WTC11 (cell line): Measurements from ENCODE around the gene NAA16. TPM values are rescaled to one million over a fixed set of nuclear protein-coding genes. Genes with fewer than 3 reads are reported as not detected.

ENCODE experiments used
- ATAC-seq: fragments of 200-7000 bp; cut with Tn5 transposase; 2 replicates; pipeline ENCODE4 v1.10.0; 2021; ENCODE audit warnings: mild to moderate bottlenecking, moderate library complexity
- CTCF ChIA-PET: fragments of 300-600 bp; sonication (Branson Sonifier 250); formaldehyde crosslinking; loops from one replicate; lab custom pipeline; 2021; ENCODE audit warnings: antibody characterized with exemption; lab: Charles Lee
- POLR2A ChIA-PET: fragments of 350-600 bp; sonication (Branson Sonifier 250); formaldehyde crosslinking; loops from one replicate; lab custom pipeline; 2021; ENCODE audit warnings: antibody characterized with exemption; lab: Charles Lee
- DNase-seq: peaks from one replicate; pipeline ENCODE4 v3.0.0; 2021; ENCODE audit warnings: low spot score
- H3K27ac Mint-ChIP-seq: 2 replicates; pipeline ENCODE4 v1.8.0; 2021; ENCODE audit warnings: mixed read lengths
- H3K27me3 Mint-ChIP-seq: 2 replicates; pipeline ENCODE4 v1.8.0; 2021; ENCODE audit warnings: low read depth, mild to moderate bottlenecking, moderate library complexity, mixed read lengths
- H3K36me3 Mint-ChIP-seq: 2 replicates; pipeline ENCODE4 v1.8.0; 2021; ENCODE audit warnings: mixed read lengths
- H3K4me1 Mint-ChIP-seq: 2 replicates; pipeline ENCODE4 v1.8.0; 2022; ENCODE audit warnings: mixed read lengths
- H3K4me3 Mint-ChIP-seq: 2 replicates; pipeline ENCODE4 v1.8.0; 2021; ENCODE audit warnings: mild to moderate bottlenecking, moderate library complexity, mixed read lengths
- H3K9me3 Mint-ChIP-seq: 2 replicates; pipeline ENCODE4 v1.8.0; 2021; ENCODE audit warnings: mixed read lengths
- ARID4B ChIP-seq: sonication (generic); formaldehyde crosslinking; IDR thresholded peaks from 2 replicates; pipeline ENCODE4 v1.8.0; 2023; ENCODE audit warnings: missing genetic modification reagents, mild to moderate bottlenecking, borderline replicate concordance
- ATF2 ChIP-seq: sonication (generic); formaldehyde crosslinking; IDR thresholded peaks from 2 replicates; pipeline ENCODE4 v1.8.1; 2022; ENCODE audit warnings: low read depth, missing genetic modification reagents, borderline replicate concordance
- ATF6 ChIP-seq: sonication (generic); formaldehyde crosslinking; IDR thresholded peaks from 2 replicates; pipeline ENCODE4 v1.8.1; 2023; ENCODE audit warnings: mild to moderate bottlenecking, missing genetic modification reagents
- E2F1 ChIP-seq: sonication (generic); formaldehyde crosslinking; IDR thresholded peaks from 2 replicates; pipeline ENCODE4 v1.8.0; 2022; ENCODE audit warnings: mild to moderate bottlenecking, missing genetic modification reagents
- E2F5 ChIP-seq: sonication (generic); formaldehyde crosslinking; IDR thresholded peaks from 2 replicates; pipeline ENCODE4 v1.8.1; 2022; ENCODE audit warnings: mild to moderate bottlenecking, moderate library complexity, missing genetic modification reagents
- ETV6 ChIP-seq: sonication (generic); formaldehyde crosslinking; IDR thresholded peaks from 2 replicates; pipeline ENCODE4 v1.8.1; 2022; ENCODE audit warnings: mild to moderate bottlenecking, missing genetic modification reagents
- HMGXB4 ChIP-seq: sonication (generic); formaldehyde crosslinking; IDR thresholded peaks from 2 replicates; pipeline ENCODE4 v1.8.1; 2023; ENCODE audit warnings: mild to moderate bottlenecking, moderate library complexity, missing genetic modification reagents
- IRF1 ChIP-seq: sonication (generic); formaldehyde crosslinking; IDR thresholded peaks from 2 replicates; pipeline ENCODE4 v1.8.0; 2023; ENCODE audit warnings: missing genetic modification reagents
- KAT7 ChIP-seq: sonication (generic); formaldehyde crosslinking; IDR thresholded peaks from 2 replicates; pipeline ENCODE4 v1.8.1; 2023; ENCODE audit warnings: missing genetic modification reagents, mild to moderate bottlenecking, borderline replicate concordance
- MAX ChIP-seq: sonication (generic); formaldehyde crosslinking; IDR thresholded peaks from 2 replicates; pipeline ENCODE4 v1.8.0; 2022; ENCODE audit warnings: mild to moderate bottlenecking, missing genetic modification reagents
- RELA ChIP-seq: sonication (generic); formaldehyde crosslinking; IDR thresholded peaks from 2 replicates; pipeline ENCODE4 v1.8.1; 2022; ENCODE audit warnings: missing genetic modification reagents, mild to moderate bottlenecking, borderline replicate concordance
- TEAD4 ChIP-seq: sonication (generic); formaldehyde crosslinking; IDR thresholded peaks from 2 replicates; pipeline ENCODE4 v1.8.0; 2022; ENCODE audit warnings: mild to moderate bottlenecking, missing genetic modification reagents
- ZNF219 ChIP-seq: sonication (generic); formaldehyde crosslinking; IDR thresholded peaks from 2 replicates; pipeline ENCODE4 v1.8.0; 2023; ENCODE audit warnings: missing genetic modification reagents, mild to moderate bottlenecking, borderline replicate concordance
- ZNF396 ChIP-seq: fragments of 250-450 bp; sonication (Bioruptor Pico); IDR thresholded peaks from 2 replicates; pipeline ENCODE4 v1.8.0; 2021; ENCODE audit warnings: mild to moderate bottlenecking, moderate library complexity, borderline replicate concordance
- ZNF532 ChIP-seq: fragments of 250-450 bp; sonication (Bioruptor Pico); IDR thresholded peaks from 2 replicates; pipeline ENCODE4 v1.9.0; 2021; ENCODE audit warnings: mild to moderate bottlenecking, borderline replicate concordance
- total RNA-seq: library from RNA; stranded (reverse); gene quantifications from 3 replicates; pipeline ENCODE4 v1.2.3, GENCODE V29; 2021

Gene NAA16
- total RNA-seq, 1 experiment from 2014 or later = 32.5 TPM

GRCh38 chr13:41284512-41285288 lies 26.4 kb upstream of the NAA16 start (continued):
- no peak for TF ChIP-seq E2F5 (CRISPR knock-in tag)

GRCh38 chr13:41286370-41286769 lies 24.7 kb upstream of the NAA16 start:
- Mint-ChIP-seq H3K27me3 (no peaks in the 10 kb centered on the region), H3K36me3 (no peaks in the 10 kb centered on the region), H3K9me3 (peaks cover 8% of the 10 kb centered on the region), H3K4me3 (no peak overlapping the region), H3K27ac (no peak overlapping the region), H3K4me1 (peaks cover 27% of the 10 kb centered on the region)
- POLR2A ChIA-PET = no interaction called here
- DNase-seq (no peak), ATAC-seq (no peak)
- CTCF ChIA-PET = no interaction called here
- TF ChIP-seq E2F1 (CRISPR knock-in tag) (no peak), ETV6 (no peak), HMGXB4 (CRISPR knock-in tag) (no peak), RELA (no peak), KAT7 (CRISPR knock-in tag) (no peak), MAX (CRISPR knock-in tag) (no peak), ZNF396 (CRISPR knock-in tag) (no peak), ZNF532 (CRISPR knock-in tag) (no peak), IRF1 (CRISPR knock-in tag) (no peak), ATF6 (CRISPR knock-in tag) (no peak), TEAD4 (no peak), ZNF219 (CRISPR knock-in tag) (no peak), ATF2 (CRISPR knock-in tag) (no peak), ARID4B (no peak)
